Thyroid gland (tissue), 4 donors: ENCODE results near the gene NUBP1. TPM values are rescaled to one million over a fixed set of nuclear protein-coding genes. Genes with fewer than 3 reads are reported as not detected.
"Not testable (repeated sequence)": the region's sequence is repeated elsewhere in the genome, so short reads cannot be mapped to it uniquely, and the experiment has no call there.

Experiments
- DNase-seq, 2 donors: peaks; one replicate each; pipeline ENCODE4 v3.0.0-alpha.2; 2019
- H3K27ac ChIP-seq, 3 donors: fragments of 200-600 bp; sonication (generic); 1 replicate in 2 of 3; 2 replicates in 1 of 3; pipeline ENCODE4 v1.5.1; 2016 to 2019; ENCODE audit warnings: mild to moderate bottlenecking in 1 of 3, moderate library complexity in 1 of 3
- H3K27me3 ChIP-seq: fragments of 200-600 bp; sonication (generic); one replicate; pipeline ENCODE4 v1.5.1; 2019
- H3K36me3 ChIP-seq, 2 donors: fragments of 200-600 bp; sonication (generic); one replicate each; pipeline ENCODE4 v1.5.1; 2016 to 2019
- H3K4me1 ChIP-seq, 2 donors: fragments of 200-600 bp; sonication (generic); one replicate each; pipeline ENCODE4 v1.5.1; 2017 to 2019
- H3K4me3 ChIP-seq, 3 donors: fragments of 200-600 bp; sonication (generic); replicated peaks in 1 of 3; 1 replicate in 2 of 3; 2 replicates in 1 of 3; pipeline ENCODE4 v1.5.1; 2016; ENCODE audit warnings: mild to moderate bottlenecking in 1 of 3
- H3K9me3 ChIP-seq: fragments of 200-600 bp; sonication (generic); one replicate; pipeline ENCODE4 v1.5.1; 2017
- CTCF ChIP-seq, 6 experiments: fragments of 200-600 bp in 3 of 6; fragments of 450-650 bp in 3 of 6; sonication (generic) in 3 of 6; IDR thresholded peaks; one replicate each; pipeline ENCODE4 v1.5.1; 2016 to 2019; ENCODE audit warnings: antibody characterized with exemption in 6 of 6, mild to moderate bottlenecking in 2 of 6, inconsistent platforms in 1 of 6, moderate library complexity in 1 of 6
- POLR2A ChIP-seq, 2 donors: fragments of 450-650 bp; IDR thresholded peaks; one replicate each; pipeline ENCODE4 v1.6.1; 2017; ENCODE audit warnings: antibody characterized with exemption in 2 of 2, mild to moderate bottlenecking in 2 of 2, moderate library complexity in 1 of 2
- WGBS, 2 donors: methylation state at CpG; one replicate each; pipeline ENCODE4 v1.1.5; 2017; 5-methylcytosine and 5-hydroxymethylcytosine counted together
- intact Hi-C: fragments of 100-400 bp; cut with DNase I; formaldehyde crosslinking; loops from one replicate; pipeline ENCODE4 v1.15.1; 2023
- total RNA-seq, 4 donors: library from RNA; depleted of rRNA; stranded (reverse); fragments of >200 nt; gene quantifications; one replicate each; pipeline ENCODE4 v1.2.3, GENCODE V29; 2016

Gene NUBP1
- total RNA-seq, 4 donors from 2014 or later = 28.0 to 42.4 (median 33.6) TPM

GRCh38 chr16:10737068-10737625 is 6.5 kb upstream of the NUBP1 start:
- peak; percentile 83 to 96 (median 93) for TF ChIP-seq CTCF (IDR thresholded peaks at IDR 0.05)
- TF ChIP-seq POLR2A (IDR thresholded peaks at IDR 0.05) = no peak
- Histone ChIP-seq H3K36me3 (no peaks in the 10 kb centered on the region), H3K27ac (peak overlapping the region; percentile 40 to 63 (median 56)), H3K27me3 (no peaks in the 10 kb centered on the region), H3K4me3 (no peak overlapping the region), H3K4me1 (peaks cover 0 to 13% of the 10 kb centered on the region in 2 donors), H3K9me3 (no peaks in the 10 kb centered on the region)
- 32 to 36% methylated on average over 12 of the region's 12 CpGs for WGBS, 2 donors
- intact Hi-C loops = loop anchor here (2.0 to 5.0 kb wide), 3 partner anchors 180 to 480 kb away; no protein-coding TSS in a partner anchor
- peak; percentile 45 to 60 for DNase-seq

GRCh38 chr16:10738231-10739077 is 5.2 kb upstream of the NUBP1 start:
- DNase-seq = peak; percentile 18 to 31
- TF ChIP-seq CTCF (IDR thresholded peaks at IDR 0.05) (no peak), POLR2A (IDR thresholded peaks at IDR 0.05) (no peak)
- Histone ChIP-seq H3K9me3 (no peaks in the 10 kb centered on the region), H3K27me3 (no peaks in the 10 kb centered on the region), H3K36me3 (no peaks in the 10 kb centered on the region), H3K27ac (peak overlapping the region; percentile 56 to 63 (median 62)), H3K4me1 (peaks cover 3 to 17% of the 10 kb centered on the region in 2 donors), H3K4me3 (no peak overlapping the region)
- WGBS, 2 donors = 61% methylated on average over 12 of the region's 12 CpGs
- intact Hi-C loops = loop anchor here (5.0 kb wide), 2 partner anchors 179 to 481 kb away; no protein-coding TSS in a partner anchor

GRCh38 chr16:10740000-10740844 is 3.4 kb upstream of the NUBP1 start:
- Histone ChIP-seq H3K4me1 (peaks cover 7 to 21% of the 10 kb centered on the region in 2 donors), H3K27me3 (no peaks in the 10 kb centered on the region), H3K4me3 (no peak overlapping the region), H3K9me3 (no peaks in the 10 kb centered on the region), H3K27ac (no peak overlapping the region), H3K36me3 (no peaks in the 10 kb centered on the region)
- WGBS, 2 donors = 90 to 96% methylated on average over 10 of the region's 10 CpGs
- TF ChIP-seq POLR2A (IDR thresholded peaks at IDR 0.05) (no peak), CTCF (IDR thresholded peaks at IDR 0.05) (no peak)
- no peak for DNase-seq
- intact Hi-C loops = loop anchor here (5.0 to 10.0 kb wide), 3 partner anchors 85 to 483 kb away; no protein-coding TSS in a partner anchor

GRCh38 chr16:10740845-10741208 is 2.8 kb upstream of the NUBP1 start:
- no peak for DNase-seq
- H3K9me3 ChIP-seq = no peaks in the 10 kb centered on the region
- no peaks in the 10 kb centered on the region for H3K27me3 ChIP-seq
- no peak overlapping the region for H3K4me3 ChIP-seq
- intact Hi-C loops = loop anchor here (10.0 kb wide), 1 partner anchor 84 kb away; no protein-coding TSS in a partner anchor
- H3K36me3 ChIP-seq = no peaks in the 10 kb centered on the region
- H3K27ac ChIP-seq = no peak overlapping the region
- no peak for TF ChIP-seq POLR2A (IDR thresholded peaks at IDR 0.05)
- no peak for TF ChIP-seq CTCF (IDR thresholded peaks at IDR 0.05)
- H3K4me1 ChIP-seq = peaks cover 7 to 21% of the 10 kb centered on the region in 2 donors
- 92% methylated on average over 2 of the region's 2 CpGs for WGBS, 2 donors

GRCh38 chr16:10741249-10741648 is 2.4 kb upstream of the NUBP1 start:
- not testable (repeated sequence) for H3K9me3 ChIP-seq, H3K27me3 ChIP-seq, H3K4me3 ChIP-seq, H3K36me3 ChIP-seq, DNase-seq, H3K27ac ChIP-seq
- peaks cover 7 to 21% of the 10 kb centered on the region in 2 donors for H3K4me1 ChIP-seq
- intact Hi-C loops = loop anchor here (10.0 kb wide), 1 partner anchor 84 kb away; no protein-coding TSS in a partner anchor
- WGBS, 2 donors = 94 to 95% methylated on average over 10 of the region's 10 CpGs
